Measurements from ENCODE around the gene MYO10. TPM values are rescaled to one million over a fixed set of nuclear protein-coding genes. Genes with fewer than 3 reads are reported as not detected.

Gene MYO10
- total and polyA plus RNA-seq, 2 donors (not counting 3 experiments of a cell fraction or from before 2014, with no cell fraction given): 36.0 to 148 TPM

DNA sequence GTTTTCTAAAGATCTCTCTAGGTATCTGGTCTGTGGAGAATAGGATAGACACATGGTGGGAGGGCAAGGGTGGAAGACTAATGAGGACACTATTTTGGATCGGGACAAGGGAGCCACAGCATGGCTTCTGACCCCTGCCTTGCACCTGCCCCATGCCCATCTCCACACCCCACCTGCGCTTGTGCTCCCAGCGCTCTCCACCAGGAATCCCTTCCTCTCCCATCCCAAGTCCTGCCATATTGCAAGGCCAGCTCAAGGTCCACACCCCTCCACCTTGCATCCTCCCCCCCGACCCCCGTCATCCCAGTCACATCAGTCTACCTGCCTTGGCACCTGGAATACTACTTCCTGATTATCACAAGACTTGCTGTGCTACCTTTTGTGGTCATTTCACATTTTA is 275.1 kb downstream of the MYO10 start:
- H3K9me3 ChIP-seq (replicated peaks; ENCODE audit: control insufficient read depth, insufficient read depth, low read length): no peaks in the 10 kb centered on the region
- peaks cover 2 to 3% of the 10 kb centered on the region in 2 experiments for H3K27me3 ChIP-seq (ENCODE audit: control insufficient read depth in 2 of 2, insufficient read depth in 2 of 2, low read length in 2 of 2)
- intact Hi-C loops (cut with micrococcal nuclease): no loop called here
- dilution Hi-C loops (cut with MboI; ENCODE audit: extremely low pct_ligation_motif_present, low sequenced_read_pairs): no loop called here
- no peak overlapping the region for H3K4me3 ChIP-seq (replicated peaks in 1 of 3; ENCODE audit: insufficient read depth in 1 of 3, low read depth in 1 of 3, low read length in 3 of 3)
- FAIRE-seq (no peak), DNase-seq (ENCODE audit: low read depth, low spot score) (no peak)
- H4K20me1 ChIP-seq (replicated peaks; ENCODE audit: control insufficient read depth, extremely low read depth, insufficient read depth, low read length): no peaks in the 10 kb centered on the region
- H3K36me3 ChIP-seq (ENCODE audit: control insufficient read depth in 2 of 2, extremely low read depth in 1 of 2, insufficient read depth in 2 of 2, low read length in 2 of 2): peaks cover 5 to 16% of the 10 kb centered on the region in 2 experiments
- H2AFZ ChIP-seq (ENCODE audit: low read depth, low read length): no peak overlapping the region
- ChIA-PET CTCF (no interaction called here), POLR2A (no interaction called here)
- no peak overlapping the region for H3K9ac ChIP-seq (replicated peaks; ENCODE audit: extremely low read depth, insufficient read depth, low read length)
- H3K9me1 ChIP-seq (replicated peaks; ENCODE audit: control insufficient read depth, extremely low read depth, insufficient read depth, low read length): no peaks in the 10 kb centered on the region
- no TSS peak for BruUV-seq (replicated peaks)
- H3K4me2 ChIP-seq (ENCODE audit: insufficient read depth, low read length): no peak overlapping the region
- no peaks in the 10 kb centered on the region for H3K4me1 ChIP-seq (ENCODE audit: control insufficient read depth, extremely low read depth, insufficient read depth, low read length)
- no peak overlapping the region for H3K27ac ChIP-seq (ENCODE audit: insufficient read depth, low read depth, low read length)
- no peaks in the 10 kb centered on the region for H3K79me2 ChIP-seq (ENCODE audit: control insufficient read depth, insufficient read depth, low read length)
- TF ChIP-seq, protein P1, sequence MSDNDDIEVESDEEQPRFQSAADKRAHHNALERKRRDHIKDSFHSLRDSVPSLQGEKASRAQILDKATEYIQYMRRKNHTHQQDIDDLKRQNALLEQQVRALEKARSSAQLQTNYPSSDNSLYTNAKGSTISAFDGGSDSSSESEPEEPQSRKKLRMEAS (IDR thresholded peaks at IDR 0.05; ENCODE audit: insufficient read depth, insufficient read length): no peak

DNA sequence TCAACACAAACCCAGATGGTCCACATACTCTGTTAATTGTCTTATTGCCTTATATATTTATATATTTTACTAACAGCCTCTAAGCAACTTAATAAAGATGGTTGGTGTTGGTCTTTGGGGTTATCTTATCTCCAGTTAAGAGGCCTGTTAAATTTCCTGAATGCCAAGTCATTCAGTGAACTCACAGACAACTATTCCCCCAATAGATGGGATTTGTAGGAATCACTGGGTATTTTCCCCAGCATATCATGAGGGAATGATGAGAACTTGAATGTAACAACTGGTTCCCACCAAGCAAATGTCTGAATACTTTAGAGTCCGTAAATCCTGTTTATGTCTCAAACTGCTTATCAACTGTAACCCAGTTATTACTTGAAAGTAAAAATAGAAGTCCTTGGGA is 276.6 kb downstream of the MYO10 start:
- ChIA-PET CTCF (interaction anchor here (0.6 kb wide), 1 partner anchor 1975 kb away, joined by 5 read pairs; no protein-coding TSS in a partner anchor), POLR2A (no interaction called here)
- TF ChIP-seq FOS (IDR thresholded peaks at IDR 0.05; ENCODE audit: borderline replicate concordance, insufficient read depth, low read length) (no peak), EZH2 (IDR thresholded peaks at IDR 0.05; ENCODE audit: borderline replicate concordance, low read depth, low read length, severe bottlenecking) (no peak), GATA2 (IDR thresholded peaks at IDR 0.05; ENCODE audit: insufficient read depth, insufficient read length, low read depth, low read length) (no peak), JUN (IDR thresholded peaks at IDR 0.05; ENCODE audit: borderline replicate concordance, insufficient read depth, insufficient read length, low read depth) (no peak), POLR2AphosphoS5 (IDR thresholded peaks at IDR 0.05; ENCODE audit: insufficient read depth, low read depth, low read length) (no peak), CTCF (IDR thresholded peaks at IDR 0.05; ENCODE audit: extremely low read depth in 1 of 2, insufficient read depth in 1 of 2, low read depth in 1 of 2, low read length in 2 of 2) (no peak), POLR2A (IDR thresholded peaks at IDR 0.05; ENCODE audit: low read depth, low read length) (no peak), MYC (IDR thresholded peaks at IDR 0.05; ENCODE audit: low read depth, low read length) (no peak)

More for the DNA sequence above, 276.6 kb downstream of the MYO10 start:
- FAIRE-seq (no peak), DNase-seq (ENCODE audit: low read depth, low spot score) (no peak)
- H2AFZ ChIP-seq (ENCODE audit: low read depth, low read length): no peak overlapping the region
- no TSS peak for BruUV-seq (replicated peaks)
- no peaks in the 10 kb centered on the region for H3K9me1 ChIP-seq (replicated peaks; ENCODE audit: control insufficient read depth, extremely low read depth, insufficient read depth, low read length)
- no peak overlapping the region for H3K9ac ChIP-seq (replicated peaks; ENCODE audit: extremely low read depth, insufficient read depth, low read length)
- H3K79me2 ChIP-seq (ENCODE audit: control insufficient read depth, insufficient read depth, low read length): no peaks in the 10 kb centered on the region
- no peaks in the 10 kb centered on the region for H4K20me1 ChIP-seq (replicated peaks; ENCODE audit: control insufficient read depth, extremely low read depth, insufficient read depth, low read length)
- H3K36me3 ChIP-seq (ENCODE audit: control insufficient read depth in 2 of 2, extremely low read depth in 1 of 2, insufficient read depth in 2 of 2, low read length in 2 of 2): peaks cover 0 to 9% of the 10 kb centered on the region in 2 experiments
- H3K4me3 ChIP-seq (replicated peaks in 1 of 3; ENCODE audit: insufficient read depth in 1 of 3, low read depth in 1 of 3, low read length in 3 of 3): no peak overlapping the region
- H3K9me3 ChIP-seq (replicated peaks; ENCODE audit: control insufficient read depth, insufficient read depth, low read length): no peaks in the 10 kb centered on the region
- no peak overlapping the region for H3K27ac ChIP-seq (ENCODE audit: insufficient read depth, low read depth, low read length)
- H3K4me2 ChIP-seq (ENCODE audit: insufficient read depth, low read length): no peak overlapping the region
- dilution Hi-C loops (cut with MboI; ENCODE audit: extremely low pct_ligation_motif_present, low sequenced_read_pairs): no loop called here
- intact Hi-C loops (cut with micrococcal nuclease): loop anchor here (10.0 kb wide), 1 partner anchor 545 kb away; no protein-coding TSS in a partner anchor
- no peaks in the 10 kb centered on the region for H3K4me1 ChIP-seq (ENCODE audit: control insufficient read depth, extremely low read depth, insufficient read depth, low read length)
- H3K27me3 ChIP-seq (ENCODE audit: control insufficient read depth in 2 of 2, insufficient read depth in 2 of 2, low read length in 2 of 2): peaks cover 2 to 9% of the 10 kb centered on the region in 2 experiments
